Stimulated activated CD4-positive, alpha-beta T cell treated with anti-CD3 and anti-CD28 coated beads, Interleukin-15, amount 100 ng/mL, for 24 hours (primary cell): Measurements from ENCODE around the gene VWA2.

Experiments
- DNase-seq: peaks from one replicate; pipeline ENCODE4 v3.0.0-alpha.2; 2020

The VWA2 gene, protein sequence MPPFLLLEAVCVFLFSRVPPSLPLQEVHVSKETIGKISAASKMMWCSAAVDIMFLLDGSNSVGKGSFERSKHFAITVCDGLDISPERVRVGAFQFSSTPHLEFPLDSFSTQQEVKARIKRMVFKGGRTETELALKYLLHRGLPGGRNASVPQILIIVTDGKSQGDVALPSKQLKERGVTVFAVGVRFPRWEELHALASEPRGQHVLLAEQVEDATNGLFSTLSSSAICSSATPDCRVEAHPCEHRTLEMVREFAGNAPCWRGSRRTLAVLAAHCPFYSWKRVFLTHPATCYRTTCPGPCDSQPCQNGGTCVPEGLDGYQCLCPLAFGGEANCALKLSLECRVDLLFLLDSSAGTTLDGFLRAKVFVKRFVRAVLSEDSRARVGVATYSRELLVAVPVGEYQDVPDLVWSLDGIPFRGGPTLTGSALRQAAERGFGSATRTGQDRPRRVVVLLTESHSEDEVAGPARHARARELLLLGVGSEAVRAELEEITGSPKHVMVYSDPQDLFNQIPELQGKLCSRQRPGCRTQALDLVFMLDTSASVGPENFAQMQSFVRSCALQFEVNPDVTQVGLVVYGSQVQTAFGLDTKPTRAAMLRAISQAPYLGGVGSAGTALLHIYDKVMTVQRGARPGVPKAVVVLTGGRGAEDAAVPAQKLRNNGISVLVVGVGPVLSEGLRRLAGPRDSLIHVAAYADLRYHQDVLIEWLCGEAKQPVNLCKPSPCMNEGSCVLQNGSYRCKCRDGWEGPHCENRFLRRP

DNA sequence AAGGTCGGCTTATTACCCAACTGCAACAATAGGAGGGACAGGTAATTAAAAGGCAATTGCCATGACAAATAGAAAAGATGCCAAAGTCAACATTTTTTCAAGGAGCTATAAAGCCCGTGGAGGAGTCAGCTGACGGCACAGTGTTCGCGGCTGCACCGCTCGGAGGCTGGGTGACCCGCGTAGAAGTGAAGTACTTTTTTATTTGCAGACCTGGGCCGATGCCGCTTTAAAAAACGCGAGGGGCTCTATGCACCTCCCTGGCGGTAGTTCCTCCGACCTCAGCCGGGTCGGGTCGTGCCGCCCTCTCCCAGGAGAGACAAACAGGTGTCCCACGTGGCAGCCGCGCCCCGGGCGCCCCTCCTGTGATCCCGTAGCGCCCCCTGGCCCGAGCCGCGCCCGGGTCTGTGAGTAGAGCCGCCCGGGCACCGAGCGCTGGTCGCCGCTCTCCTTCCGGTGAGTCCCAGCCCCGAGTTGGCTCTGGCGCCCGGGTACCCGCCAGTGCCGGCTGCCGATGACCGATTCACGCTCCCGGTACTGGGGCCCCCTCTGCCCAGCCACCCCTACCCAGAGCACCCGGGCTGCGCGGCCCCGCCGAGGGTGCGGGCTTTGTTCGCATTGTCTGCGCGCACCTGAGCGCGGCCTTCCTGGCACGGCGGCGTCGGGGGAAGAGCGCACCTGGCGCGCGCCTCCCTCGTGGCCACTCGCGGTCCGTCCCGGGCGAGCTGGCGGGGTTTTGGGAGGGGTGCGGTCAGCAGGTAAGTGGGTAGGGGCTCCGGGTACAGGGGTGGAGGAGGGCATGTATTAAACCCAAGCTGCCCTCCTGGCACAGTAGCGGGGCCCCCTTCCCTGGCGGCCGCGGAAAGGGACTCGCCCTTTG, at the start of gene VWA2:
TSS of gene VWA2 (plus strand) at position 138 of the 877 bp plus-strand sequence. CDS start 9,460 bp downstream, outside the sequence.
- peak; percentile 52 for DNase-seq

DNA sequence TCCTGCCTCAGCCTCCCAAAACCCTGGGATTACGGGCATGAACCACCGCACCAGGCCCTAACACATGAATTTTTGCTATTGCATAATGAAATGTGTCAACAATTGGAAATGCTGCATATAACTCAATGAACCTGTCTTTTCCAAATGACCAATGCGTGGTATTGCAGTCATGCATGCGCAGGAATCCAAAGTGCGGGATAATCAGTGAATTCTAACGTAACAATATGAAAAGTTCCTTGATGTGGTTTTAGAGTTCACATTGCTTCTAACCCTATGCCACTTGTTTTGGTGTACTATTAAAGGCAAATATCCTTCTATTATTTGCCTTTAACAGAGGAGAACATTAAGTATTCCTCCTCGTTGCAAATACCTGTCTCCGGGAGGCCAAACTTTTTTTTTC, 49.4 kb upstream of the VWA2 start:
- DNase-seq, result no peak

DNA sequence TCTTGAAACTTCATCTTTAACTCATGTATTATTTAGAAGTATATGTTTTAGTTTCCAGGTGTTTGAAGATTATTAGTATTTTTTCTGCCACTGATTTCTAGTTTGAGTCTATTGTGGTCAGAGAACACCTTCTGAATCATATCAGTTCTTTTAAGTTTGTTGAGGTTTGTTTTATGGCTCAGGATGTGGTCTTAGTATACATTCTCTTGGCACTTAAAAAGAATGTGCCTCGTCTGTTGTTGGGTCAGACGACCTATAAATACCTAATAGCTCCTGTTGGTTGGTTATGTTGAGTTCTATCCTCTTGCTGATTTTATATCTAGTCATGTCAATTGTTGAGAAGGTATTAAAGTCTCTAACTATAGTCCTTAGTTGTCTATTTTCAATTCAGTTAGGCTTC, 44.0 kb upstream of the VWA2 start:
- DNase-seq, result no peak

DNA sequence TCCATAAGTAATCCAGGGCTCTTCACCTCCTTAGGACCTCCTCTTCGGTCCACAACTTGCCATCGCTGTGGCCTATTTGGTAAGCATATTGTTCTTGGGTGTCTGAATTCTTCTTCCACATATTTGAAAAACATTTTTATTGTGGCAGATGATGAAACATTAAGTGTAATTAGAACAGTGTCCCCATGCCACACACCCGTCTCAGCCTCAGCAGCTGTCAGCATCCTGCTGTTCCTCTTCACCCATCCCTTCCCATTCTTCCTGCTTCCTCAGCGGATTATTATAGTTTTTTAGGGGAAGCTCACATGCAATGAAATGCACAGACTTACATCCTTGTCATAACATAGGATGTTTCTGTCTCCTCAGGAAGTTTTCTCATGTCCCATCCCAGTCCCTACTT, 39.8 kb upstream of the VWA2 start:
- DNase-seq, result no peak

DNA sequence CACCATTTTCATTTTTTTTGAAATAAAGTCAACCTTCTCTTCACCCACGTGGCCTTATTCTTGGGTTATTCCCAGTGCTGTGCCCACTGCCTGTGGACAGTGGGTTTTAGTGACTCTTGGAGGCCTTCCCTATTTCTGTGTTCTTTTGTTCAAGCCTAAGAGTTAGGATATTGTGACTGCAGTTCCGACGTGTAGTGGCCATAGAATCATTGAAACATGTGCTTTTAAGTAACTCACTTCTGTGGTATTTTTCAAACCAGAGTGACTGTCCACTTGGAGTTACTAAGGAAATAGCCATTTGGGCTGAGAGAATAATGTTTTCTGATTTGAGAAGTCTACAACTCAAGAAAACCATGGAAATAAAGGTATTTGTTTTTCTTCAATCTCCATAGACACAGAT, 36.2 kb upstream of the VWA2 start:
- no peak for DNase-seq

DNA sequence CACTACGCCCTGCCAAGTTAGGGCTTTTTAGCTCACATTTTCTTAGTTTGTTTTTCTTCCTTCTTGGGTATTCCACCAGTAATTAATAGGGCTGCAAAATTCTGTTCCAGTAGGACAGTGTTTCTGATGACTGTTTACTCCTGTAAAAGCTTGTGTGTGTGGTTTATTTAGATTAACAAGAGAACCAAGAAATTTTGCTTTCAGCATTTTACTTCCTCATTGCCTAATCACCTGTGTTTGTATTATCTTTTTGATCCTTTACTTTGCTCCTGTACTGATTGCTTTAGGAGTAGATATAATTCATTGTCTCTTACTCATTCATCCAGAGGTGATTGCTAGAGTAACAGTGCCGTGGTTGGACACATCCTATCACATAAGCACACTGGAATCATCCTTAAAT, 32.2 kb upstream of the VWA2 start:
- DNase-seq, result no peak

DNA sequence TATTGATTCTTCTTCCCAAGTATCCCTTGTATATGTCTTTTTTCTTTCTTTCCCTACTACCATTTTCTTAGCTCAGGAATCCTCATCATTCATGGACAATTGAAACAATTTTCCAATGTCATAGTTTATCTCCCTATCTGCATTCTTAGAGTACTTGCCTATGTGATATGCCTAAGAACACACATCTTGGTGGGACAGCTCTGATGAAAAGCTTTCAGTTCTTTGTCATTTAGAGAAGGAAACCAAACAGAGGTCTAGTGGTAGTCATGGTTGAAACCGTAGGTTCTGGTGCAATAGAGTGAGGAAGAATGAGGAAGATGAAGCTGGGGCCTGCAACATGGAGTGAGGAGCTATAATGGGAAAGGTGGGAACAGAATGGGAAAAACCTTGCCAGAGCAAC, 31.7 kb upstream of the VWA2 start:
- no peak for DNase-seq

DNA sequence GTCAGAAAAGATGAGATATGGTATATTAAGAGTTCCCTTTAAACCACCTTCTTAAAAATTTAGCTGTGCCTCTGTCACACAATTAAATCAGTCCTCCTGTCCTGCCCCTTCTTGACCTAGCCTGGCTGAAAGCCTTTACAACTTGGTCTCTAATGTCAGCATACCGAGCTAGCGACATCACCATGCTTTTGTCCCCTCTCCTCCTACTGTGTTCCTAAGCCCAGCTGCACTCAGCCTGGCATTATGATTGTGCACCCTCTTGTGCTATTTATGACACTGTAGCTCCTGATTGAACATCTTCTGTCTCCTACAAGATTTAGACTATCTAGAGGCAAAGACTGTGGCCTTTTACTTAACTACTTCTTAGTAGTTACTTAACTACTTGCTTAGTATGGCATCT, 30.7 kb upstream of the VWA2 start:
- no peak for DNase-seq

DNA sequence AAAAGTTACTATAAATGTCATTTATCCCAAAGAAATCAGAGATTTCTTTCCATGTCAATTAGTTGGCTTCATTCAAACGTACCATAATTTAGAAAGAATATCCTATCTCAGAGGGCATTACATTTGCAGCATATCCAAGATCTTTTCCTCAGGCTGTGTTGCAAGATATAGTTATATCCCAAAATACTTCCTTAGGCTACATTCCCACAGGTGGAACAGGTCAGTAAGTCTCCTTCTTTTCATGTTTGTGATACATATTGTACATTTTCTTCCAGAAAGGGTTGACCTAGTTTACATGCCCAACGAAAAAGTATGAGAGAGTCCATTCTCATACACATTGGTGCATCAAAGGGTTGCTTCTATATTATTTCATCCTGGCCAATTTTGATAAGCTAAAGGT, 26.9 kb upstream of the VWA2 start:
- DNase-seq, result no peak

DNA sequence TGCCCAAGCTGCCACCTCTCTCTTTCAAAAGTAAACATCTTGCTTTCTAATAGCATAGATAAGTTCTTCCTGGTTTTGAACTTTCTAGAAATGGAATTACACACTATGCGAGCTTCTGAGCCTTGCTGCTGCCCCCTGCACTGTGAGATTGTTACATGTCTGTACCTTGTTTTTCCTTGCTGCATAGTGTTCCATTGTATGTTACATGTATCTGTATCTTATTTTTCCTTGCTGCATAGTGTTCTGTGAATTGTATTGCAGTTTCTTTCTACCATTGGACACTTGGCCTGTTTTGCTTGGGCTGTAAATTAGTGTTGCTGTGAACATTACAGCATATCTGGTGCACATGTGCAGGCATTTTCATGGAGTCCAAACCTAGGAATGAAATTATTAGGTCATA, 24.0 kb upstream of the VWA2 start:
- DNase-seq, result no peak

DNA sequence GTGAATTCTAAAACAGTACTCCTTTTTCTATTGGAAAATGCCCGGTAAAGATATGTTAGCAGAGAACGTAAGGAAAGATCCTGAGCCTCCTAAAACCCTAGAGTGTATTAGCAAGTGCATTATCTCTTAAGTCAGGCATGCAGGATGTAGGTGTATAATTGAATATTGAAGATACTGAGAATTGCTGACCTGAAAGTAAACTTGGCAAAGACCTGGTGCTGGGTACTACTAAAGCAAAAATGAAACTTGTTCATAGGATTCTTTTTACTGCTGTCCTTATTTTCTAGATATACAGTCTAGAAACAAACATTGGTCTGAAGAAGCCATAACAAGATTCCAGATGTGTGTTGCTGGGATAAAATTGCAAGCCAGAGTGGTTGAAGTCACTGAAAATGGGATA, 18.8 kb upstream of the VWA2 start:
- DNase-seq, result no peak

DNA sequence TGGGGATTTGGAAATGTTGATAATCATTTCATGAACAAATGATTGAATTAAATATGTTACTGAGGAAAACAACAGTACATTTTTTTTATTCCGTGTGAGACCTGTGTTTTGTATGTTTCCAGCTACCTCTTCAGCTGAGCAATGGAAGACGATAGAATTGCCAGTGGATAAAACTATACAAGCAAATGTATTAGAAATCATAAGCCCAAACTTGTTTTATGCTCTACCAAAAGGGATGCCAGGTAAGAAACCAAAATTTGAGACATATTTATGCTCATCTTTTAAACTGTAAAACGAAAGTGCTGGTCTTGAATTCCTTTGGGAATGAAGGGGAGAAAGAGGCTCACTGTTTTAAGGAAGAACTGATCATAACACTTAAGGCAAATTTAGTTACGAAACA, 17.8 kb upstream of the VWA2 start:
- DNase-seq, result no peak

DNA sequence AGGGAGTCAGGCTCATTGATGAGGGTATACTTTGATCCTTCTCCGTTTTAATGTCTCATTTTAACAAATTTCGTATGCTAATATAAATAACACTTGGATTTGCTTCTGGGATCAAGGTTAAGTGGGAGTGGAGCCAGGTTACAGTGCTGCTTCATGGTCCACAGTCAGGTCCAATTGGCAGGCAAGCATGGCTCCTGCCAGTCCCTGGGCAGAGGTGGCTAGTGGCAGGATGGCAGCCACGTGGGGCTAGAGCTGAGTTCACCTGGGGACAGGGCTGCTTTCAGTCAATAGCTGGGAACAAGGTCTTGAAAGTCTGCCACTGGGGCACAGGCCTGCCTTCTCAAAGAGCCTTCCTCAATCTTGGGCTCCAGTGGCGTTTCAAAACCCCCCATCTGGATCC, 16.0 kb upstream of the VWA2 start:
- no peak for DNase-seq

DNA sequence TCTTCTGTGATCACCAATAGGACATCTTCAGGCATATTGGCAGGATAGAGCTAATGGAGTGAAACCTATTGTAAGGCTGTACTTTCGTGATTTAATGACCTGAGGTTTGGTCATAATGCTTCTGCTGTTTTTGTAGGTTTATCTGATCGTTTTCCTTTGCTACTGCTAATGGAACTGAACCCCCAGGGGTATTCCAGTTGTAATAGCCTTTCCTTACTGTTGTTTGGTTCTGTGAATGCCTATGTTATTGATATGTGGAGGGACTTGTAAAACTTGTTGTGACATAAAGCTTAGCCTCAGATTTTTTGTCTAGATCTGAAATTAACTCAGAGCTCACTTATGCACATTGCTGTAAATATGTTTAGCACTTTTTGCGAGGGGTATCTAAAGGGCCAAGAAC, 10.9 kb upstream of the VWA2 start:
- no peak for DNase-seq

DNA sequence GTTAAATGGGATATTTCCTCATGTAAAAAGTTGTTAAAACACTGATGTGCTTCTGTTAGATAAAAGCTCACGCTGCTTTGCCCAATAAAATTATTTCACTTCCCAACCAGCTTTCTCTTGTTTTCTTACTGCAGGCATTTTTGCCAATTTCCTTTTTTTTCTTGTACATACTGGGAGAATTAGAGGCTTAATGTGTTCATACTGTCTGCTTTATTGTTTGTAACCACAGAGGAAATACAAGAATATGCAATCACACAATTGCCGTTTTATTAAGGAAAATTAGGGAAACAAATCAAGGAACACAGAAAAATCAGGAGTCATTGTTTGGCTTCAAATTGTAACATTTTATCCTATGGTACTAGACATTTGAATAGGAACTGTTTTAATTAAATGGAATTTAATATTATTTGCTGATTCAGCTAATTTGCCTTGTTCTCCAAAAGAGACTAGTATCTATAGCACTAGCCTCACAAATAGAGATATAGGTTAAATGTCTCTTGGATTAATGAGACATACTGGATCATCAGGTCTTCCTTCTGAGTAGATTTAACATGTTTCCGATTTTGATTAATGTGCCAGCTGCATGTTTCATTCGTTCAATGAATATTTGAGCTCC, 6.4 kb upstream of the VWA2 start:
- no peak for DNase-seq

DNA sequence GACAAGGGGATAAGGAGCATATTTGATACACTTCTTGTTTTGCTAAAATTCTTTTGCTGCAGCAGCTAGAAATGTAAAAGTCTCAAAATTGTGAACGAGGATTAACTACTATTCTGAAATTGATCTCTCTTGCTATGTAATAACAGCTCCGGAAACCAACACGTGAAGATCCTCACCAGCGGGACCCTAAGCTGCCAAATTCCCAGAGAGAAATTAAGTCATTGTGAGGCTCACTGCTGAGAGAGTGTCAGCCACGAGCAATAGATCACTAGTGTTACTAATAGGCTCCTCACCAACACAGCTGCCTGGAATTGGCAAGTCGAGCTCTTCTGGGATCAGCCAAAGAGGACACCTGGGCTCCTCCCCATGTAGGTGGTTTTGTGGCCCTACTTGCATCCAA, 5.6 kb upstream of the VWA2 start:
- no peak for DNase-seq

DNA sequence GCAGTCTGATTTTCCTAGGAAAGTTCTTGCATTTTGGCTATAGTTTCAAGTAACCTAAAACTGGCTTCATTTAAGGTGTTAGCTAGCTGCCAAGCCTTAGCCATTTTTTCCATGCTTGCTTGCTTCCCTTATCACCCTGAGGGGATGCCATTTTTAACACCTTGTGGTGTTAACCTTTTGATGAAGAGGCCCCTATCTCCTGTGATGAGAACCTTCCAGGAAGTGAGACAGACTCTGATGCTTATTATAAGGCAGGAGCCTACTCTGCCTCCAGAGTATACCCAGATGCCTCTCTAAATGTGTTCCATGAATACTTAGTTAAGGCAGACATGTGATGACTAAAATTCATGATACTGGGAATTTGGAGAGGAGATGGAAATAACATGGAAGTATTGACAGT, 4.9 kb upstream of the VWA2 start:
- DNase-seq, result no peak

DNA sequence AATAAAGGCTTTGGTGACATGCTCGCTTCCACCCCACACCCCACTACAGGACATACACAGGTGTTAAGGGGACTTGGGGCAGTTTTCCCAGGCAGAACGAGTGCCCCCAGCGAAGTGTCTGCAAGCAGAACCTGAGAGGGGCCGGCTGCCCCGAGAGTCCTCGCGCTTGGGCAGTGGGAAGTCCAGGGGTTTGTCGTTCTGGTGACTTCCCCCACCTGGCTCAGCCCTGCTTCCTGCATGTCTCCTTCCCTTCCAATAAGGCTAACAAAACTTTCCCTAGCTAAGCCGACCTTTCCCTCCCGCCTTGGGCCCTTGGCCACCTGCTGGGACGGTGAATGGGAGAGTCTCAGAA, 916 bp downstream of the VWA2 start:
- DNase-seq, result no peak

DNA sequence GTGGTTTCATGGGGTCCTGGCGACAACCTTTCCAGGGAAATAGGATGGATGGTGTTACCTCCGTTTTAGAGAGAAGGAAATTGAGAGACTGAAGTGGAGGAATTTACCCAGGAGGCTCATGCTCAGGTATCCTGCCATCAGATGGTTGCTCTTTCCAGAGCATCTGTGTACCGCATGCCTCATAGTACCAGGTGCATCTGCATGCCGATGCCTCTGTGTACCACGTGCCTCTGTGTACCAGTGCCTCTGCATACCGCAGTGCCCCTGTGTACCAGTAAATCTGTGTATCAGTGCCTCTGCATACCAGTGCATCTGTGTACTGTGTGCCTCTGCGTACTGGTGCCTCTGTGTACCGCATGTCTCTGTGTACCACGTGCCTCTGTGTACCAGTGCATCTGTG, 3.2 kb downstream of the VWA2 start:
- no peak for DNase-seq

DNA sequence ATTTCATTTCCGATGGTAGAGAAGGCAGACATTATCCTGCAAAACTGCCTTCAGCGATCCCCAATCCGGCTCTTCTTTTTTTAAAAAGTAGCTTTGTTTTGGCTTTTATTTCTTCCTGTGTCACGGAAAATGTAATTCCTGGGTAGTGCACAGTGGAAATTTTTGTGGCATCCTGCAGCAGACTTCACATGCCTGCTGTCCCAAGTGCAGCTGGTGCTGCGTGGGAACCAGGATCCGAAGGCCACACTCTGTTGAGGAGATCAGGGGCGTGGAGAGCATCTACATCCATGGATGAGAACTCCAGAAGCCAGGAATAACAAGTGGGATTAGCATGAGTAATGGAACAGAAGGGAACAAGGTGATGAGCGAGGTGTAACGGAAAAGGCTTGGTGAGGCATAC, 4.6 kb downstream of the VWA2 start:
- no peak for DNase-seq

DNA sequence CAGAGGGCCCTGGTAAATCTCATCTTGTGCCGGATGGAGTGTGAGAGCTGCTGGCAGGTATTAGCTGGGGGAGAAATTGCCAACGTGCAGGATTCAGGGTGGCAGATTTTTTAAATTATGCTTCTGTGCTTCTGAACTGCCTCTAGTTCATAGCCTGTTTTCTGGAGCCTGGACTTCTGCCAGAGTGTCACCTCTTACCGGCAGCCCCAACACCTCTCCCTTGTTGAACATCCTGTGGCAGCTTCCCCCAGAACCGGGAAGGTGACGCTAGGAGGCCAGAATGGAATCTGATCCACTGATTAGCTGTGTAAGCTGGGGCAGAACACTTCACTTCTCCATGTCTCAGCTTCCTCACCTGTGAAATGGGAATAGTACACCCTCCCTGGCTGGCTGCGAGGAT, 5.1 kb downstream of the VWA2 start:
- no peak for DNase-seq

DNA sequence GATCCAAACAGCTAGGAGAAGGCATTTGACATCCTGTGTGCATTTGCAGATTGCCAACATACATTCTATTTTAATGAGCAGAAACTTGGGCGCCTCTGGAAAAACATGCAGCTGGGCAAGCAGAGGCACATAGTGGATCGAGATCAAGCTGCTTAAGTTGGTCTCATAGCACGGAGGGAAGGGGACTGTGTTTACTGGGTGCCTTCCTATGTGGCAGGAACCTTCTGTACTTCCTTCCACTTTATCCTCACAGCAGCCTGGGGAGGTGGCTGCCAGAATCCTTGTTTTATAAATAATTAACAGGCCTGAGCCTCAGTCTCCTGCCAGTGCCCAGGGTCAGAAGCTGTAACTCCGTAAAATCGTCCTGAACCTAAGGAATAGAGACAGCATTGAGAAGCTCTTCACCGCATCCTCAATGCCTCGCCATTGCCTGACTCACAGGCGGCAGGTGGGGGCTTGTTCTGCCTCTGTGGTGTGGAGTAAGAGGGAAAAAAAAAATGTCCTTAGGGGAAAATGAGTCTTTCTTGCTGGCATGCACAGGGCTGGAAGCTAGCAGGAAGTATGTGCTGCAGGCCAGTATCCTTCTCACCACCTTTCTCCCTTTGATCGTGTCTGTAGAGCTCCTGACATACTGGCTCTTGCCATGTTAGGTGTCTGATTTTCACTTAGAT, 6.2 kb downstream of the VWA2 start:
- no peak for DNase-seq
